K562 (cell line): ENCODE results near the gene CPT1B. TPM values are rescaled to one million over a fixed set of nuclear protein-coding genes. Genes with fewer than 3 reads are reported as not detected.

Experiments
- FOS ChIP-seq: IDR thresholded peaks from 3 replicates; pipeline ENCODE4 v1.6.1; 2011; ENCODE audit not compliant: insufficient read length; ENCODE audit errors: extremely low read depth
- GATA2 ChIP-seq: sonication (generic); formaldehyde crosslinking; IDR thresholded peaks from 2 replicates; pipeline ENCODE4 v1.4.0; 2020; ENCODE audit warnings: mild to moderate bottlenecking, missing genetic modification reagents
- NR2C2 ChIP-seq, 2 experiments: fragments of 200-800 bp in 1 of 2; sonication (Bioruptor generic) in 1 of 2; sonication (generic) in 1 of 2; formaldehyde crosslinking in 1 of 2; IDR thresholded peaks; 2 replicates each; pipeline versions ENCODE4 v1.6.1 to v1.8.0; 2016 to 2022; ENCODE audit warnings: mild to moderate bottlenecking in 1 of 2, missing compliant biosample characterization in 1 of 2, missing genetic modification characterization in 1 of 2, missing genetic modification reagents in 1 of 2
- ZFX ChIP-seq: sonication (generic); formaldehyde crosslinking; IDR thresholded peaks from 2 replicates; pipeline ENCODE4 v1.8.0; 2022; ENCODE audit warnings: mild to moderate bottlenecking, missing genetic modification reagents, moderate library complexity
- ZNF324 ChIP-seq: fragments of 250-450 bp; sonication (Bioruptor Pico); IDR thresholded peaks from 2 replicates; pipeline ENCODE4 v1.4.0; 2020; ENCODE audit warnings: mild to moderate bottlenecking
- polyA plus RNA-seq, 8 experiments: library from polyadenylated mRNA; depleted of rRNA in 4 of 8; stranded (reverse) in 5 of 8; unstranded in 3 of 8; fragments of >200 nt; fragmentation: Nextera tagmentation in 2 of 8; fragmentation: Illumina TruSeq in 1 of 8; extraction: Ambion mirVana in 2 of 8; extraction: Trizol in 1 of 8; gene quantifications; 2 replicates each; pipeline versions ENCODE4 v1.2.1 to v1.2.3, GENCODE V29; 2011 to 2014; ENCODE audit warnings: inconsistent platforms in 1 of 8, missing spikeins in 1 of 8
- total RNA-seq, 7 experiments: library from RNA; depleted of rRNA in 6 of 7; stranded (reverse); fragments of >200 nt in 6 of 7; fragmentation: Illumina TruSeq in 2 of 7; extraction: Trizol in 2 of 7; gene quantifications; 2 replicates each; pipeline versions ENCODE4 v1.2.1 to v1.2.3, GENCODE V29; 2011 to 2021; ENCODE audit warnings: low replicate concordance in 1 of 7
- TF ChIP-seq, protein P1 (sequence below), 2 experiments: IDR thresholded peaks; 2 replicates each; pipeline ENCODE4 v1.6.1; 2011; ENCODE audit warnings: borderline replicate concordance in 1 of 2, control low read depth in 1 of 2, low read depth in 1 of 2, low read length in 1 of 2, mild to moderate bottlenecking in 1 of 2, mixed read lengths in 1 of 2, moderate library complexity in 1 of 2; ENCODE audit not compliant: insufficient read depth in 1 of 2, insufficient read length in 1 of 2, poor library complexity in 1 of 2, severe bottlenecking in 1 of 2; ENCODE audit errors: extremely low read depth in 1 of 2
- TF ChIP-seq, protein P2 (sequence below): fragments of 450-650 bp; IDR thresholded peaks from 2 replicates; pipeline ENCODE4 v1.7.1; 2018; ENCODE audit warnings: mild to moderate bottlenecking, low read depth; ENCODE audit not compliant: partially characterized antibody

The CPT1B gene
- total and polyA plus RNA-seq, 9 of the 15 experiments (the other 6 are each of a cell fraction or from before 2014, with no cell fraction given) = 0.35 to 6.1 (median 2.6) TPM

DNA sequence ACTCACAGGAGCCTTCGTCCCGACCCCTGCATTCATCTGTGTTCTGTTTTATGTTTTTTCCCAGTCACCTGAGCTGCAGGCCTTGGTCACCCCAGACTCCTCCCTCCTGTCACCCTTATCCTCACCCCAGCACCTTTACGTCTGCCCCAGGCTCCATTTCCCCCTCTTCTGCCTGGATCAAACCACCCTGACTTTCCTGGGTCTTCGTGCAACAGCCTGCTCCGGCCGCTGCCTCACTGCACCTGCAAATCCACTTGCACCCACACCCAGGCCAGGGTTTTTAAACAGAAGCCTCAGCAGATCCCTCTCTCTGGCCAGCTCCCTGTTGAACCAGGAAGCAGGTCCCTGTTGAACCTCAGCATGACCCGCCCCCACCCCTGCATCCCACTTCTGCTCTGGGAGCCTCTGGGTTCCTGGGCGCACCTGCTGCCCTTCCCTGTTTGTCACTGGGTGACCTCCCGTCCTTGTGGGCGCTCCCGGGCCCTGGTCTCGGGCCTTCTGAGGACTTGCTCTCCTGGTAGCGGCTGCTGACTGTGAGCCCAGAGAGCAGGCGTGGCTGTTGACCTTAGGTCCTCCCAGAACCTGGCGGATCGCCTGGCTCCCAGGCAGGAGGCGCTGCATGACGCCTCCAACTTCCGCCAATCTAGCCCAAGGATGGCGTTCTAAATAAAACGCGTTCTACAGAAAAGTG is 35.2 kb upstream of the CPT1B start (continued):
- no peak for TF ChIP-seq NR2C2 (CRISPR knock-in tag; IDR thresholded peaks at IDR 0.05)
- peak; percentile 62 for TF ChIP-seq NR2C2 (tag; IDR thresholded peaks at IDR 0.05)
- TF ChIP-seq FOS = no peak
- no peak for TF ChIP-seq GATA2
- peak; percentile 37; the same call in 1 of the 2 replicates for TF ChIP-seq ZFX
- TF ChIP-seq, protein P1, sequence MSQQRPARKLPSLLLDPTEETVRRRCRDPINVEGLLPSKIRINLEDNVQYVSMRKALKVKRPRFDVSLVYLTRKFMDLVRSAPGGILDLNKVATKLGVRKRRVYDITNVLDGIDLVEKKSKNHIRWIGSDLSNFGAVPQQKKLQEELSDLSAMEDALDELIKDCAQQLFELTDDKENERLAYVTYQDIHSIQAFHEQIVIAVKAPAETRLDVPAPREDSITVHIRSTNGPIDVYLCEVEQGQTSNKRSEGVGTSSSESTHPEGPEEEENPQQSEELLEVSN (IDR thresholded peaks at IDR 0.05; ENCODE audit: borderline replicate concordance in 1 of 2, extremely low read depth in 1 of 2, insufficient read depth in 1 of 2, insufficient read length in 1 of 2, low read depth in 1 of 2, low read length in 1 of 2, poor library complexity in 1 of 2, severe bottlenecking in 1 of 2) = peak in 1 of 2 experiments; percentile 34
- TF ChIP-seq, protein P2, sequence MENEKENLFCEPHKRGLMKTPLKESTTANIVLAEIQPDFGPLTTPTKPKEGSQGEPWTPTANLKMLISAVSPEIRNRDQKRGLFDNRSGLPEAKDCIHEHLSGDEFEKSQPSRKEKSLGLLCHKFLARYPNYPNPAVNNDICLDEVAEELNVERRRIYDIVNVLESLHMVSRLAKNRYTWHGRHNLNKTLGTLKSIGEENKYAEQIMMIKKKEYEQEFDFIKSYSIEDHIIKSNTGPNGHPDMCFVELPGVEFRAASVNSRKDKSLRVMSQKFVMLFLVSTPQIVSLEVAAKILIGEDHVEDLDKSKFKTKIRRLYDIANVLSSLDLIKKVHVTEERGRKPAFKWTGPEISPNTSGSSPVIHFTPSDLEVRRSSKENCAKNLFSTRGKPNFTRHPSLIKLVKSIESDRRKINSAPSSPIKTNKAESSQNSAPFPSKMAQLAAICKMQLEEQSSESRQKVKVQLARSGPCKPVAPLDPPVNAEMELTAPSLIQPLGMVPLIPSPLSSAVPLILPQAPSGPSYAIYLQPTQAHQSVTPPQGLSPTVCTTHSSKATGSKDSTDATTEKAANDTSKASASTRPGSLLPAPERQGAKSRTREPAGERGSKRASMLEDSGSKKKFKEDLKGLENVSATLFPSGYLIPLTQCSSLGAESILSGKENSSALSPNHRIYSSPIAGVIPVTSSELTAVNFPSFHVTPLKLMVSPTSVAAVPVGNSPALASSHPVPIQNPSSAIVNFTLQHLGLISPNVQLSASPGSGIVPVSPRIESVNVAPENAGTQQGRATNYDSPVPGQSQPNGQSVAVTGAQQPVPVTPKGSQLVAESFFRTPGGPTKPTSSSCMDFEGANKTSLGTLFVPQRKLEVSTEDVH = no peak
- no peak for TF ChIP-seq ZNF324 (CRISPR knock-in tag)
